GM23248 (cell line): ENCODE data around the gene TRAF7. TPM values are rescaled to one million over a fixed set of nuclear protein-coding genes. Genes with fewer than 3 reads are reported as not detected.
A peak's percentile ranks its signal among the peaks of the same experiment; 100 is the strongest.

Experiments
- DNase-seq: peaks from one replicate; pipeline ENCODE4 v3.0.0-alpha.2; 2015
- H2AFZ ChIP-seq: fragments of 200-600 bp; sonication (generic); 2 replicates; pipeline ENCODE4 v1.6.1; 2016; ENCODE audit warnings: antibody characterized with exemption
- H3F3A ChIP-seq: fragments of 200-600 bp; sonication (generic); 2 replicates; pipeline ENCODE4 v1.6.1; 2016; ENCODE audit warnings: mild to moderate bottlenecking, antibody characterized with exemption, mixed run types; ENCODE audit not compliant: insufficient read depth
- H3K27ac ChIP-seq: fragments of 200-600 bp; sonication (generic); 2 replicates; pipeline ENCODE4 v1.5.1; 2016; ENCODE audit warnings: mild to moderate bottlenecking
- H3K27me3 ChIP-seq: fragments of 200-600 bp; sonication (generic); replicated peaks from 2 replicates; pipeline ENCODE4 v1.6.1; 2016; ENCODE audit warnings: mild to moderate bottlenecking; ENCODE audit not compliant: insufficient read depth
- H3K36me3 ChIP-seq: fragments of 200-600 bp; sonication (generic); 2 replicates; pipeline ENCODE4 v1.6.1; 2016; ENCODE audit warnings: low read depth, mild to moderate bottlenecking
- H3K4me1 ChIP-seq: fragments of 200-600 bp; sonication (generic); 2 replicates; pipeline ENCODE4 v1.6.1; 2016; ENCODE audit warnings: mild to moderate bottlenecking; ENCODE audit not compliant: insufficient read depth
- H3K4me2 ChIP-seq: fragments of 200-600 bp; sonication (generic); one replicate; pipeline ENCODE4 v1.6.1; 2016; ENCODE audit warnings: mild to moderate bottlenecking; ENCODE audit not compliant: unreplicated experiment
- H3K4me3 ChIP-seq: fragments of 200-600 bp; sonication (generic); 2 replicates; pipeline ENCODE4 v1.5.1; 2016; ENCODE audit warnings: mild to moderate bottlenecking
- H3K79me2 ChIP-seq: fragments of 200-600 bp; sonication (generic); 2 replicates; pipeline ENCODE4 v1.6.1; 2016; ENCODE audit warnings: mild to moderate bottlenecking; ENCODE audit not compliant: insufficient read depth
- H3K9ac ChIP-seq: fragments of 200-600 bp; sonication (generic); 2 replicates; pipeline ENCODE4 v1.6.1; 2016; ENCODE audit warnings: mild to moderate bottlenecking
- H3K9me2 ChIP-seq: fragments of 200-600 bp; sonication (generic); 2 replicates; pipeline ENCODE4 v1.6.1; 2016; ENCODE audit warnings: mixed run types, mild to moderate bottlenecking, moderate library complexity; ENCODE audit not compliant: insufficient read depth
- H3K9me3 ChIP-seq: fragments of 200-600 bp; sonication (generic); one replicate; pipeline ENCODE4 v1.6.1; 2017; ENCODE audit warnings: low read depth
- H4K20me1 ChIP-seq: fragments of 200-600 bp; sonication (generic); 2 replicates; pipeline ENCODE4 v1.6.0; 2016; ENCODE audit not compliant: insufficient read depth
- EZH2 ChIP-seq: fragments of 200-600 bp; sonication (generic); IDR thresholded peaks from 2 replicates; pipeline ENCODE4 v1.6.1; 2018; ENCODE audit warnings: antibody characterized with exemption, mild to moderate bottlenecking; ENCODE audit not compliant: insufficient read depth, poor library complexity, severe bottlenecking
- EZH2phosphoT487 ChIP-seq: fragments of 200-600 bp; sonication (generic); IDR thresholded peaks from 2 replicates; pipeline ENCODE4 v1.6.1; 2018; ENCODE audit warnings: antibody characterized with exemption, moderate library complexity, mild to moderate bottlenecking, low read depth; ENCODE audit not compliant: insufficient read depth
- WGBS, 2 experiments: methylation state at CpG; one replicate each; pipeline ENCODE4 v1.1.6; 2015 to 2017; ENCODE audit warnings: low lambda C conversion rate in 2 of 2, low coverage in 1 of 2; ENCODE audit errors: missing lambda C conversion rate in 2 of 2; 5-methylcytosine and 5-hydroxymethylcytosine counted together
- in situ Hi-C: fragments of 300-500 bp; cut with MboI; formaldehyde crosslinking; loops from 2 replicates; pipeline ENCODE4 v1.15.0; 2020
- polyA plus RNA-seq: library from polyadenylated mRNA; unstranded; fragments of >200 nt; fragmentation: Nextera tagmentation; extraction: Ambion mirVana; gene quantifications from 2 replicates; pipeline ENCODE4 v1.2.1, GENCODE V29; 2016
- total RNA-seq: library from RNA; depleted of rRNA; stranded (reverse); fragments of >200 nt; shearing (Covaris generic); gene quantifications from 2 replicates; pipeline ENCODE4 v1.2.3, GENCODE V29; 2014

TRAF7 gene
- total and polyA plus RNA-seq, 2 experiments from 2014 or later = 29.3 to 72.7 TPM

DNA sequence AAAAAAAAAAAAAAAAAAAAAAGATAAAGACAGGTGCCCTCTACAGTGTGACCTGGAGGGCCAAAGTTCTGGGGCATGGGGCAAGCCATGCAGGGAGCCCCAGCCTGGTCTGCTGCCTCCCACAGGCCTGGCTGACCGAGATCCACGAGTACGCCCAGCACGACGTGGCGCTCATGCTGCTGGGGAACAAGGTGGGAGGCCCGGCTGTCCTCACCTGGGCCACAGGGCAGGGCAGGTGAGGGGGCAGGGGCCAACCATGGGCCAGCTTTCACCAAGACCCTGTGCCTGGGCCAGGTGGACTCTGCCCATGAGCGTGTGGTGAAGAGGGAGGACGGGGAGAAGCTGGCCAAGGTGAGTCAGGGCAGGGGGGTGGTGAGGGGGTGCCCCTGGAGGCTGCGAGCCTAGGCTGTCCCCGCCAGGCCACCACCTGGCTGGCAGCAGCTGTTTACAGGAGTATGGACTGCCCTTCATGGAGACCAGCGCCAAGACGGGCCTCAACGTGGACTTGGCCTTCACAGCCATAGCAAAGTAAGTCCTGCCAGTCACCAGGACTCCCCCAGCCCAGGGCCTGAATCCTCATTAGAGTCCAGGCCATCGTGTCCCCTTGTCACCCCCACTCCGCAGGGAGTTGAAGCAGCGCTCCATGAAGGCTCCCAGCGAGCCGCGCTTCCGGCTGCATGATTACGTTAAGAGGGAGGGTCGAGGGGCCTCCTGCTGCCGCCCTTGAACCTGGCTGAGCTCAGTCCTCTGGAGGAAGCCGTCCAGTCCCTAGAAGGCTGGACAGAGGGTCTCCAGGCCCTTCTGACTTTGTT lies 2.7 kb upstream of the TRAF7 start:
- WGBS, 2 experiments = 66 to 68% methylated on average over 22 to 25 of the region's 25 CpGs
- Histone ChIP-seq H3K27ac (0 out of 2 replicates have a peak overlapping the region, but pooled peaks have one; percentile 28), H3K4me1 (peaks cover 31% of the 10 kb centered on the region), H2AFZ (no peak overlapping the region), H3K9me2 (no peaks in the 10 kb centered on the region), H3K27me3 (no peaks in the 10 kb centered on the region), H3K9me3 (no peaks in the 10 kb centered on the region), H3K4me3 (peak overlapping the region; percentile 99), H3K9ac (peak overlapping the region; percentile 95), H3K4me2 (peak overlapping the region; percentile 96), H3K36me3 (peaks cover 8% of the 10 kb centered on the region; the same call in 1 of the 2 replicates), H3K79me2 (peaks cover 62% of the 10 kb centered on the region), H4K20me1 (peaks cover 25% of the 10 kb centered on the region; the same call in 1 of the 2 replicates), H3F3A (peaks cover 48% of the 10 kb centered on the region)
- peak; percentile 23 for DNase-seq
- in situ Hi-C loops = no loop called here
- TF ChIP-seq EZH2 = no peak
- no peak for TF ChIP-seq EZH2phosphoT487

- 5% methylated on average over 23 of the region's 23 CpGs for WGBS, 2 experiments
- Histone ChIP-seq H3K4me1 (peaks cover 35% of the 10 kb centered on the region), H3K79me2 (peaks cover 79% of the 10 kb centered on the region), H3K27ac (peak overlapping the region; percentile 63), H3K4me2 (peak overlapping the region; percentile 96), H3K9ac (peak overlapping the region; percentile 95), H3K9me2 (no peaks in the 10 kb centered on the region), H3K27me3 (no peaks in the 10 kb centered on the region), H3F3A (peaks cover 48% of the 10 kb centered on the region), H2AFZ (no peak overlapping the region), H3K36me3 (peaks cover 8% of the 10 kb centered on the region; the same call in 1 of the 2 replicates), H3K4me3 (peak overlapping the region; percentile 99), H4K20me1 (peaks cover 25% of the 10 kb centered on the region; the same call in 1 of the 2 replicates), H3K9me3 (no peaks in the 10 kb centered on the region)
- no peak for TF ChIP-seq EZH2
- TF ChIP-seq EZH2phosphoT487 = no peak
- peak; percentile 45 for DNase-seq
- in situ Hi-C loops = no loop called here
Observed at GRCh38 chr16:2154533-2155090, 970 bp upstream of the TRAF7 start.

GRCh38 chr16:2155977-2156848 lies 631 bp downstream of the TRAF7 start:
- TF ChIP-seq EZH2phosphoT487 = no peak
- no peak for TF ChIP-seq EZH2
- Histone ChIP-seq H3K79me2 (peaks cover 80% of the 10 kb centered on the region), H4K20me1 (peaks cover 25% of the 10 kb centered on the region; the same call in 1 of the 2 replicates), H3F3A (peaks cover 33% of the 10 kb centered on the region), H3K27ac (peak overlapping the region; percentile 67), H2AFZ (0 out of 2 replicates have a peak overlapping the region, but pooled peaks have one; percentile 10), H3K4me2 (peak overlapping the region; percentile 96), H3K4me3 (peak overlapping the region; percentile 96), H3K9me3 (no peaks in the 10 kb centered on the region), H3K27me3 (no peaks in the 10 kb centered on the region), H3K4me1 (peaks cover 44% of the 10 kb centered on the region), H3K9ac (peak overlapping the region; percentile 89), H3K36me3 (peaks cover 8% of the 10 kb centered on the region; the same call in 1 of the 2 replicates), H3K9me2 (no peaks in the 10 kb centered on the region)
- DNase-seq = peak; percentile 84
- in situ Hi-C loops = no loop called here
- WGBS, 2 experiments = 2 to 3% methylated on average over 29 to 44 of the region's 47 CpGs

GRCh38 chr16:2156849-2157224 lies 1.3 kb downstream of the TRAF7 start:
- WGBS, 2 experiments = 39 to 48% methylated on average over 4 to 5 of the region's 5 CpGs
- H3K27ac ChIP-seq = peak overlapping the region; percentile 52

More at GRCh38 chr16:2156849-2157224, 1.3 kb downstream of the TRAF7 start:
- Histone ChIP-seq H3K9me2 (no peaks in the 10 kb centered on the region), H3K27me3 (no peaks in the 10 kb centered on the region), H3F3A (peaks cover 27% of the 10 kb centered on the region), H3K4me2 (peak overlapping the region; percentile 96), H3K79me2 (peaks cover 82% of the 10 kb centered on the region), H3K9me3 (no peaks in the 10 kb centered on the region), H3K4me3 (peak overlapping the region; percentile 96), H2AFZ (no peak overlapping the region), H3K9ac (peak overlapping the region; percentile 89), H4K20me1 (peaks cover 19% of the 10 kb centered on the region; the same call in 1 of the 2 replicates), H3K36me3 (peaks cover 6% of the 10 kb centered on the region; the same call in 1 of the 2 replicates), H3K4me1 (peaks cover 47% of the 10 kb centered on the region)
- DNase-seq = no peak
- in situ Hi-C loops = no loop called here
- TF ChIP-seq EZH2phosphoT487 (no peak), EZH2 (no peak)
